HS-5 (cell line): ENCODE measurements around the gene TCF4.

ENCODE experiments used
- DNase-seq: peaks from one replicate; pipeline ENCODE4 v3.0.0-alpha.2; 2012; ENCODE audit warnings: low read depth

The TCF4 gene

DNA sequence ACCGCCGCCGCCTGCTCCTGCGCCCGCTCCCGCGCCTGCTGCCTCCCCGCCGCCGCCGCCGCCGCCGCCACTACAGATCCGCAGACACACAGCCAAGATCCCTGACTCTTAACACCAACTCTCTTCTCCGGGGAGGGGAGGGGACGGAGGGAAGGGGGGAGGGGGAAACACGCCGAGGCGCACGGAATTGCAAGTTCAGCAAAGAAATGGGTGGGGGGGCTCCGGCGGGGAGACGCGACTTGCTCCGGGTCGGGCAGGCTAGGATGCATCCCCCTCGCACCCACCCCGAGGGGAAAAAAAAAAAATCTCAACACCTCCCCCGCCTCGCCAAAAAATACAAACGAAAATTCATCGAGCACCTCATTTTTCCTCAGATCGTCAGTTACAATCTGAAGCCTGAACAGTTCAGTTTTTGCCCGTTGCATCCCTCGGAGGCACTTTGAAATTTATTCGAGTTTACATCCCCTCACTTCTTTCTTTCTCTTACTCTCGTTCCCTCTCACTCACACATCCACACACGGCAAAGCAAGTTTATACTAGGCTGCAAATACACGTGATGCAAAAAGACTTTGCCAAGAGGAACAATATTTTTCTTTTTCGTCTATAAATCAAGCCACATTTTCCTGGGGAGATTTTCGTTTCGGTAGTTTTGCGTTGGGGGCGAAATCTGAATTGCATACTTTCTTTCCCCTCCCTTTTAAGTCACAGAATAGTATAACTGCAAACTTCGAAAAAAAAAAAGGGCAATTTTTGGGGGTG is at the start of gene TCF4:
TSS of gene TCF4 (minus strand) at position 82 of the 759 bp plus-strand sequence. CDS start 1,076 bp downstream, outside the sequence.
- DNase-seq, result no peak

DNA sequence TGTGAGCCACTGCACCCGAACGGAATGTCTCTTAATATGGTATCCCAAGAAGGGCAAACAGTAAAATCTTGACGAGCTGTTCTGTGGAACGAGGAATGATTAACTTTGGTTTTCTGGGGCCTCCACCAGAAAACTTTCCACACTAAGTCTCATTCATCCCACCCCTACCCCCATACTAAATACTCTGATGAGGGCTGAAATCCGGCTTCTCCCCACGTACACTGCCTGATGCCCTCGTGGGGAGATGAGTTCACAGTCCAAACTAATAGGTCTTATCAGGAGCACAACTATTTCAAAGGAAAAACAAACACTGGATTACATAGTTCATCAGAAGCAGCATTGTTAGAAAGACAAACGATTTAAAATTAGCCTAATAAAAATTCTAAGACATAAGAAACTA is 49.2 kb upstream of the TCF4 start:
- no peak for DNase-seq

DNA sequence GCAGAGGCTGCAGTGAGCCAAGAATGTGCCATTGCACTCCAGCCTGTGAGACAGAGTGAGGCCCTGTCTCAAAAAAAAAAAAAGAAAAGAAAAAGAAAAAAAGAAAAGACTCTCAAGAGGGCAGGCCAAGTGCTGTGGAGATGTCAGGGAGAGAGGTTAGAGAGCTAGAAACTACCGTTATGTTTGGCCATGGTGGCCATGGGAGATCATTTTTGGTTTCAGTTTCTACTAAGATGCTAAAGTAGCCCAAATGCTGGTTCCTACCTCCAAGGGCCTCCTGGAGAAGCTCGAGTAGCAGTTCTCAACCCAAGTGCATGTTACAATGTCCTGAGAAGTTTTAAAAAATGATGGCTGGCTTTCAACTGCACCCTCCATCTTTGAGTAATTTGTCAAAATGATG is 47.4 kb upstream of the TCF4 start:
- no peak for DNase-seq

DNA sequence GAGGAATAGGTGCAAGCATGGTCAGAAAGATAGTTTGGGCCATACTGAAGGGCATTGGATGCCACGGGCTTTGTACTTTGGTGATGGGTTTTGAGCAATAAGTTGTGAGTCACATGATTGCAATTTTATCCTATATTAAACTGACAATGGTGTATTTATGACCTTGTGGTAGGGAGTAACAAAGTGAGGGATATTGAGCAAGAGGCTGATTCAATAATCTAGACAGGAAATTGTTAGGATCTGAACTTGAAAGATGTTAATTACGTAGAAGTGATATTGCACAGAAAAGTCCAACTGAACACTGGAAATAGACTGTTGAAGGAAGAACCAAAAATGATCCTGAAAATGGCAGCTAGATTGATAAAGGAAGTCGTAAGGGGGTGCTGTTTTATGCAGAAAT is 46.6 kb upstream of the TCF4 start:
- DNase-seq, result peak; percentile 66

DNA sequence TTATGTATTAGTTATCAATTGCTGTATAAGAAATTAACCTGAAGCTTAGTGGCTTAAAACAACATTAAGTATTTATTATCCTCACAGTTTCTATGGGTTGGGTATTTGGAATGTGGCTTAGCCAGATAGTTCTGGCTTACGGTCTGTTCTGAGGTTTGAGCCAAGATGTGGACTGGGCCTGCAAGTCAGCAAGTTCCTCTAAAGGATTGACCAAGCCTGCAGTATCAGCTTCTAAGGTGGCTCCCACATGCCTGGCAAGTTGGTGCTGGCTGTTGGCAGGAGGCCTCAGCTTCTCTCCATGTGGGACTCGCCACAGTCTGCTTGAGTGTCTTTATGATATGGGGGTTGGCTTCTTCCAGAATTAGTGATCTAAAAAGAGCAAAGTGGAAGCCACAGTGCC is 45.0 kb upstream of the TCF4 start:
- no peak for DNase-seq

DNA sequence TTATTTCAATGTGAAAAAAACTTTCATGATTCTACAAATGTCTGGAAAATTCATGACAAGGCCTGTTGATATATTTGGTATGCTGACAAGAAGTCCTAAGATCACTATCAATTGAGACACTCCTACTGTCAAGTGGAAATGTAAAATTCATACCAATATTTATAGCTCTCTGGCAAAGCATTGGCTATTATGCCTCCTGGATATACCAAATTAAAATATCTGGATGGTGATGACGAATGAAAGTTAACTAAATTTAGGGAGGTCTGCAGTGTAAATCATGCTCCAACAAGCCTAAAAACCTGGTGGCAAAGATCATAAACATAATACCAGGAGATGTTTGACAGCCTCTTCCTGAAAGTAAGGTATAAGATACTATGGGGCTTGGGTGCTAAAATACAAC is 41.1 kb upstream of the TCF4 start:
- DNase-seq, result no peak

DNA sequence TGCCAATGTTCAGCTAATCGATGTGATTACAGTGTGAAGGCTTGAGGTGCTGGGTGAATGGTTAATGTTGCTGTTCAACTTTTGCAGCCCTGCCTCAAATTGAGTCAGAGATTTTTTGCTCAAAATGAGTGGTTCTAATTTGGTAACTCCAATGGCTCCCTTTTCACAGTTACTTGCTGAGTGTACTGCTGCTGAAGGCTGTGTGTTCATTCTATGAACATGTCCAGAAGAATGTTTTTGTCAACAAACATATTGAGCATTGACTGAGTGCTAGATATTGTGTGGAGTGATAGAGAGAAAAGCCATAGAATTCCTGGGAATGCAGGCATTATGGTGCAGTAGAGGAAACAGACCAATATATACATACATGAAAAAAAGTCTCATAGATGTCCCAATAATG is 39.0 kb upstream of the TCF4 start:
- DNase-seq, result no peak

DNA sequence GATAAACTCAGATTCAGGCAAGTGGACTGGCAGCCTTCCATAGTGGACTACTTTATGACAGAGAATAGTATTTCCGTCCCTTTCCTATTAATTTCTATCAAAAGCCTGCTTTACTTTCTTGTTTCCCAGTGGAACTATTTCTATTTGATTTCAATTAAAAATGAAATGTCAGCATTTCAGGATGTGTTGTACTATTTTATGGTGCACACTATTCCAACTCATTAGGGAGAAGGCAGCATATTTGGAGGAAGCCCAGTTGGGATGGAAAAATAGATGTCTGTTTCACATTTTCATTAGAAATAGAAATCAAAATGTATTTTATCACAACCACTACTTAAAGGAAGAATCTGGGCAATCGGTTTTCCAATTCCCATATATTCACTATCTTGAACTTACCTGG is 37.9 kb upstream of the TCF4 start:
- no peak for DNase-seq

DNA sequence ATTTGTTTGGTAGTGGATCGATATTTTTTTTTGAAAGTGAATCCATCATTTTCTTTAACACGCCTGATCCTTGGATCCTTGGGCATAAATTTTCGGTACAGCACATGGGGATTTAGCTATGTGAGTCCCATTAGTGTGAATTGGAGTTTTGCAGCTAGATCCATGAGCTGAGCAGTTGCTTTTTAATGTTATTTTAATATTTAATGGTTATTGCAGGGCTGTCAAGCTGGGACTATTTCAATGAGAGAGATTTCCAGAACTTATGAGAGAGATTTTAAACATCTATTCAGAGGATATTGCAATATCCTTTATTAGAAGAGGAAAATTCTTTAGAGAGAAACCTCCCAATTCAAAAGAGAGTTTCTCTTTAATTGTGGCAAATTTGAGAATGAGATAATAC is 35.6 kb upstream of the TCF4 start:
- DNase-seq, result no peak

DNA sequence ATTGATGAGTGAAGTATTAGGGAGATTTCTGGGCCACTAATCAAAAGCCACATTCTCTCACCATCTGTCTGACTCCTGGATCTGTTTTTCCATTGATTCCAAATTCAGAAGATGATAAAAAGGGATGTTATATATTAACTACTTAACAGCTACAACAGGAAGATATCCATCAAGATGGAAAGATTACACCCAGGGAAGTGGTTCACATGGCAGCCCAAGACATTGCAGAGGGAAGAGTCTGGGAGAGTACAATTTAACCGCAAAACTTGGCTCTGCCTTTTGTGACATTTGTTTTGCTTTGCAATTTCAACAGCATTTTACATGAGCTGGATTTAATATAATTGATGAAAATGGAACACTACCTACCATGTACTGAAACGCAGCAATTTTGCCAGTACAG is 22.5 kb upstream of the TCF4 start:
- DNase-seq, result no peak

DNA sequence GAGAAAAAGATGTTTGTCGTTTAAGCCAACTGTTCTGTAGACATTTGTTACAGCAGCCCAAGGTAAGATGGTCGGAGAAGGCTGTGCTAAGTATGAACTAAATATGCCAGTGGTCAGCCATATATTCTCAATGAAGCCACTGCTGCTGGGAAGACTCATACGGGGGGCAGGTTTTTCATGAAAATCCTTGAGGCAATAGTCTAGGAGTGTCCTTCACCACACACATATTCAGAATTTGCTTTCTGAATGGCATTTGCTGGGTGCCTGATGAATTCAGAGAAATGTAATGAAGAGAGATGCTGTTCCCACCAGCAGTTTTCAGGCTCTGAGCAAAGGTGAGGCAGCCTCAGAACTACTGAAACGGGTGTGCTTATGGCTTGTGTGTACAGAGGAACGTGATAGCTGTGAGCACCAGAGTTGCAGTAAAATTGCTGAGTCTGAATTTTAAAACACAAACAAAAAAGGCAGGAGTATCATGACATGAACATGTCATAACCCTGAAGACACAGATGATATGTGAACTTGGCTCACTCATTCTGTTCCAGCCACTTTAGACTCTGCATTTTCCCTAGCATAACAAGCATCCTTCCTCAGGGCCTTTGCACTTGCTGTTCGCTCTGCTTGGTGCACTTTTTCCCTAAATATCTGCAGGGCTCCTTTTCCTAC is 21.3 kb upstream of the TCF4 start:
- no peak for DNase-seq

DNA sequence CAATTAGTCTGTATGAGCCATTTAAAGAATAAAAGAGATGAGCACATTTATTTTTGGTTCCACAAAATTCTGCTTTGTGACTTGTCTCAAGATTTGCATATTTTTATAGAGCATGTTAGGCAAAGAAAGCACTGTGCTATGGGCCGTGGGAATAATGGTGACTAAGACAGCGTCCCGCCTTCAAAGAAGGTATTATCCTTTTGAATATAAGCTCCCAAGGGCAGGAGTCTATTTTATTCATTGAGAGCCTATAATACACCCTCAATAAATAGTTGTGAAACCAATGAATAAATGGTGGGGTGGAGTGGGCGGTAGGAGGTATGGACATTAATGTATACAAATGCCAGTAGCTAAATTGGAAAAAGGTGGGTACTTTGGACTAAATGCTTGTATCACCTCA is 20.5 kb upstream of the TCF4 start:
- no peak for DNase-seq

DNA sequence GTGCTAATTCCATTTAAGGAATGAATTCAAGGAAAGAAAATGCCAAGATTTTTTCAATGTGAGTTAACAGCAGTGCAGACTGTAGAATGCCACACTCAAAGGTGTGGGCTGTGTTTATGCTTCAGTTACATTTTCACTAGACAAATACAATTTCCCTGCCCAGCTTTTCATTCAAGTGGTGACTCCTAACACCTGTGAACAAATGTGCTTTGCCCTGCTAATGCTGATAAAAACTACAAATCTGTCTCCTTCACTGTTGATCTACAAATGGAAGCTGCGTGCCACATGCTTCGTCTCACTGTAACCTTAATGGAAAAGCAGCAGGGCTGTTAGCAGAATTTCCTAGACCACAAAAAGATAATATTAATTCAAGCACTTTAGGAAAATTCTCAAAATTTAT is 19.8 kb upstream of the TCF4 start:
- DNase-seq, result no peak

DNA sequence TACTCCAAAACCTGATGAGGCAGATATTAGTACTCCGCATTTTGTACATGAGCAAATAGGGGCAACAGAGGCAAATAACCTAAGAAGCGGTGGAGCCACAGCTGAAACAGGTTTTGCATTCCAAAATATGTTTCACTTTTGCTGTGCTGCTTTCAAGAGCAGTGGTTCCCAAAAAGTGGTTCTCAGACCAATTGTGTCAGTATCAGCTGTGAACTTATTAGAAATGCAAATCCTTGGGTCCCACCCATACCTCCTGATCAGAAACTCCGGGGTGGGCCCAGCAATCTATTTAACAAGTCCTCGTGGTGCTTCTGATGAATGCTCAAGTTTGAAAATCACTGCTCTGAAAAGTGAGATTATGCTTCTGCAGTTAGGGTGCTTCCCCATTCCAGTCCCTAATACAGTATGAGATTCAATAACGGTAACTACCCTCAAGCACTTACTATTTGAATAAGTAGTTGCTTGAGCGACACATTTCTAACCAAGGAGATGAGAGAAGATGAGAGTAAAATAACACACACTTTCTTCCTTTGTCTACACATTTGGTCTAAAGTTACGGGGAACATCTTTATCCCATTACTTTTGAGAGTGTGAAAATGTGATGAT is 17.8 kb upstream of the TCF4 start:
- no peak for DNase-seq

DNA sequence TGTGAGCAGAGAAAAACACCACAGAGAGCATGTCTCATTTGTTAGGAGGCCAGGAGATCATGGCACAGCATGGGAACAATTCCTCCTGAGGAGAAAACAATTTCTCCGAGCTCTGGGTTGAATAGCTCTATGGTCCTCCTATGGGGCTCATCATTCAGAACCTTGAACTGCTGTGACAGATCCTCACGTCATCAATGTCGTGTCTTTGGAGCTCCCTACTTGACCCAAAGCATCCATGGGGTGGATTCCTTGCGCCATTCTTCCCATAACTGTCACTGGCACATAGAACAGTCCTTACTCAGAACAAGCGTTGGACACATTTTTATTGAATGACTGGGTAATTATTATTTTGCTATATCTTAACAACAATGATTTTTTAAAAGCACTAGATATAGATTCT is 15.8 kb upstream of the TCF4 start:
- no peak for DNase-seq

DNA sequence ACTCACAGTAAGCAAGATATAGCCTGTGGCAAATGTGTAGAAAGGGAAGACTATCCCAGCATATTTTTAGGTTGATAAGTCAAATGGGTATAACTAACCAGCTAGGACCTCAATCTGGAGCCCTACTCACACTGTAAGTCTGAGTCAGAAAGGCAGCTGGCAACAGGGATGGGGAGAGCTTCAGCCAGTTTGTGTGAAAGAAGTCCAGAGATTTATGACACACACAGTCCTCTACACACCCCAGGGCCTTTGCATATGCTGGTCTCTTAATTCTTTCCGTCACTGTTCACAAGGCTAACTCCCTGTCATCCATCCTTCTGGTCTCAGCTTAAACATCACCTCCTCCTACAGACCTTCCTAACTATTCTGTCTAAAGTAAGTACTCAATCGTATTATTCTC is 5.9 kb upstream of the TCF4 start:
- DNase-seq, result no peak

DNA sequence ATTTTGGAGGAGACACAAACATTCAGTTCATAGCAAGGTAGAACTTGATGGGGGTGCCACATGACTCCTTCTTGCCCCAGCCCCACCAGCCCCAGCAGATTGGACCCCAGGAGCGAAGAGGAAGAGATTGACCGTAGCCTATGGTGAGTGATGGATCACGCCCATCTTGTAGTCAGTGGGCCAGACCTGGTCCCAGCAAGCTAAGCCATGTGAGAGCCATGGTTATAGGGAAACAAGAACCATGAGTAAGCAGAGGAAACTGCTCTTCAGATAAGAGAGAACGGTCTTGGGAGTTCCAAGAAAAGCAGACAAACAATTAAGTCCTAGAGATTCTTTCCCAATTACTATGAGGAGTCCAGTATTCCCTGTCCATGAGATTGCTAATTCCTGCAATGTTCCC is 4.6 kb upstream of the TCF4 start:
- no peak for DNase-seq

DNA sequence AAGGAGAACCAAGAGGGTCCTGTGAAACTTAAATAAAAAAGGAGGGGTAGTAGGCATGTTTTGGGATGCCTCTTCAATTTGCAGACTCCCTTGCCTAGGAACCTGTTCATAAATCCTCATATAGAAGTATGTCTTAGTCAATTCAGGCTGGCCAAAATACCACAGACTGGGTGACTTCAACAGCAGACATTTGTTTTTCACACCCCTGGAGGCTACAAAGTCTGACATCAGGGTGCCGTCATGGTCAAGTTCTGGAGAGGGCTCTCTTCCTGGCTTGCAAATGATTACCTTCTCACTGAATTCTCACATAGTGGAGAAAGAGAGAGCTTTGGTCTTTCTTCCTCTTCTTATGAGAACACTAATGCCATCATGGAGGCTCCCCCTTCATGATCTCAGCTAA is 4.1 kb upstream of the TCF4 start:
- DNase-seq, result no peak

DNA sequence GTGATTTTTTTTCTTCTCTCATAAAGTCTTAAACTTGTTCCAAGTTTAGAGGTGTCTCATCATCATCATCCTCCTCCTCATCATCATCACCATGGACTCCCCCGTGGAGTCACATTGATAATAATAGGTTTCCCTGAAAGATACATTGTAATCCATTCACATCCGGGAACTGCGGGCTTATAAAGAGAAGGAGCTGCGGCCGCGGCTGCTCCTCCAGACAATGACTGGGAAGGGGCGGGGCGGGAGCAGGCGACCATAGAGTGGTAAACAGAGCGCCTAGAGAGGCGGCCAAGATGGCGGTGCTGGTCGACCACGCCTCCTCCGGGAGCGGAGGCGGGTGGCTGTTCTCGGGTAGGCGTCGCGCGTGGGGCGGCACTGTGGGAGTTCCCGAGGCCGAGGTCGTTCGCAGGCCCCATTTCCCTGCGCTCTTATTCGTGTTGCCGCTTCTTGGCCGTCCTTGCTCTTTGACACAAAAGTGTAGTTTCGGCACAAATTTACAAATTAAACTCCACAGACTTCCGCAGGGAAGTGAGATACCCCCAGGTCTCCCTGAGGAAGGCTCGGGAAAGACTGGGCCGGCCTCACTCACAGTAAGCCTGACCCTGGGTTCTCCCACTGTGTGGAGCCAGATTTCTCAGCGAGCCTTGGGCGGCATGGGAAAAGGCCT is 1.8 kb upstream of the TCF4 start:
- peak; percentile 63 for DNase-seq

DNA sequence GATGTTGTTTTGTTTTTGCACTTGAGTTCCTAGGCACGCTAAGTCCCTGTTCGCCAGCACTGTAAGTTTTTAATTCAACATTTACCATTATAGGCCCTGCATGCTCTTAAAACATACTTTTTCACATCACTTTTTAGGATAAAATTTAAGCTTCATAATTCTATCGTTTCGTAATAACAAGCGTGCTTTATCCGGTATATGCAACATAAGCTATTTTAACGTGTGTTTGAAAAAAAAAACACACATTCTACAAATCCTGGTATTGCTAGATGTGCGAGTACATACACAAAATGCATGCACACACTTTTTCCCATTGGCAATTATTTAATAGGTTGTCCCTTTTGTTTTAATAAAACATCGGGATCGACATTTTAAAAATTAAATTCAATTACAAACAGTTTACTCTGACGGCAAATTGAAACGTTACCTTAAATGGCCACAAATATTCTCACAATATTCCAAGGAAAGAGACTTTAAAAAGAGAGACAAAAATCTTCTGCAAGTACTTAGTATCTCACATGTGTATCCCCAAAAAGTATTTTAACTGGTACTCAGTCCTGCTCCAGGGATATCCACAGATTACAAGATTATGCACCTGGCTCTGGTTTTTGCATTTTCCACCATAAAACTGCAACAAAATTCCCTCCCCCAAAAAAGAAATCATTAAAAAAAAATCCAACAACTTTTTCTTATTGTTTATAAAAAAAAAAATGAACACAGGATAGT is 1.0 kb upstream of the TCF4 start:
- DNase-seq, result no peak

DNA sequence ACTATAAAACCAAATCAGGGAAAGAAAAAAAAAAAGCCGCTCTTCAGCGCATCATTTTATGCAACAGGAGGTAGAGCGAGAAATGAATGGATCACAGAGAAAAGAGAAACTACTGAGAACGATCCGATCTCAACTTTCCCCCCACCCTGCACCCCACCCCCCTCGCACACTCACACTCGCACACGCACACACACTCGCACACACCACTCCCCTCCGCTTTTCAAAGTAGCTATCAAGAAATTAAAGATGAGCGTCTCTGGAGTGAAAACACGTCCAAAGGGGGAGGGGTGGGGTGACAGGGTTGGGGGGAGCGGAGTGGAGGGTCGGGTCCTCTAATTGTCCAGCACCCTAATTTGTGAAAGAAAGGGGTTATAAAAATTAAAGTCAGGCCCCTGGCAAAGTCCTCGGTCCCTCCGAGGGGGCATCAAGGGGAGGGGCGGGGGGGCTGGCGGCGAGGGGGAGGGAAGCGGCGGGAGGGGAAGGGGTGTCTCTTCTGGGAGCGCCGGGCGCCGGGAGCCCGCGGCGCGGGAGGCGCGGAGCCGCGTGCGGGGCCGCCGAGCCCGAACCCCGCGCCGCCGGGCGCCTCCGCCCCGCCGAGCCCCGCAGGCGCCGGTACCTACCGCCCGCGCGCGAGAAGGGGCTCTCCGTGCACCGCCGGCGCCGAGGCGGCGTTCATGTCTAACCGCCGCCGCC is 428 bp downstream of the TCF4 start:
- DNase-seq, result no peak
